ENCODE measurements around the gene CHN1.

The CHN1 gene

DNA sequence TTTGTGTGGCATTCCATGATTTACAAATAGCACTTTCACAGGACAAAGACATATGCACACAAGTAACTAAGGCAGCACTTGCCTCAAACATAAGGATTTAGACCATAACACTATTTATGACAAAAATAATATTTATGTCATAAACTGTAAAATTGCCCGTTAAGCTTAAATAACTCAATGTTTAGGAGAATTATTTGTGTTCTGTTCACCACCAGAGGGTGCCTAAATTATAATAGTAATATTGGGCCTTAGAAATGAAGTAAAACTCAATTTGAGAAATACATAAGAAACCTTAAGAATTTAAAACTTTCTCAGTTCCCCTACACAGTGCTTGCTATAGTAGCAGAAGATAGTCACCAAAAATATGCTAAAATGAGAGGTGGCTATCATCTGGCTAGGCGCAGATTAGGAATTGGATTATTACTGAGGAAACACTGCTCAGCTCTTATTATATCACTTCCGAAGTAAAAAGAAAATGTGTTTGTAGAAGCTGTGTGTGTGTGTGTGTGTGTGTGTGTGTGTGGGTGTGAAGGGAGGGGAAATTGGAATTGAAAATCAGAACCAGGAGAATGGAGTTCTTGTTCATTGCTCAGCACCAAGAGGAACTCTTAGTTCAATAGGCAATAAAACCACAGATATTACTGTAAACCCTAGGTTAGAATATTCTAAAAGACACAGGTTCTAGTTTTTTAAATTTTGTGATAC, 4.9 kb upstream of the CHN1 start:
- no peak for DNase-seq

DNA sequence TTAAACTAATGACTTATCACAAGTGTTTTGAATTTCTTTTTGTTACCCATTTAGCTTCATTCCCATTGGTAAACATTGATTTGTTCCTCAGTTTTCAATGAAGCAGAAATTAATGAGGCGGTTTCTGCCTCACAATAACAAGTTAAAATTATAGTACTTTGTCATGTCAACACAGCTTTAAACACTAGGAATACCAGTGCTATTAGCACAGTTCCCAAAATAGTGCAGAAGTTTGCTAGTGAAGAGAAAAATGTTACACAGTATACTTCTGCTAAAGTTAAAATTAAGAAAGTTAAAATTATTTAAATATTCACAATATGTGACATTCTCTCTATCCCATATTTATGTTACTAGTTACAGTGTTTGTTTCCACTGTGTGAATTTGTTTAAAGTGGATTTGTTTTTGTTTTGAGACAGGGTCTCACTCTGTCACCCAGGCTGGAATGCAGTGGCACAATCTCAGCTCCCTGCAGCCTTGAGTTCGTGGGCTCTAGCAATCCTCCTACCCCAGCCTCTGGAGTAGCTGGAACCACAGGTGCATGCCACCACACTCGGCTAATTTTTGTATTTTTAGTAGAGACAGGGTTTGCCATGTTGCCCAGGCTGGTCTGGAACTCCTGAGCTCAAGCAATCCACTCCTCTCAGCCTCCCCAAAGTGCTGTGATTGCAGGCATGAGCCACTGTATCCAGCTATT, 3.8 kb upstream of the CHN1 start:
- no peak for DNase-seq

DNA sequence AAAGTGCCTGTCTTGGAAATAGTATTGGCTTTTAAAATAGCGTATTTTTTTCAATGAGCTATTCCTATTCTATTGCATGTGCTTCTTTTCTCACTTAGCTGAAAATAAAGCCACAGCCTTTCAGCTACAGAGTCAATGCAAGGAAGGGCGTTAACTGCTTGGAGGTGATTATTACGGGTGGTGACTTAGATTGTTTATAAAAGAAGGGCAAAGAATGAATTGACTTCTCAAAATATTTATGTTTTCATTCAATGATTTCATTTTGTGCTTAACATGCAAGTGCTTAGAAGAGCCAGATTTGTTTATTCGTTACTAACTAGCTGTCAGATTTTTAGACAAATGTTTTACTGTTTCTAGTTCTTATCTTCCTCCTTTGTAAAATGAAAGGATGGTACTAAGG, 2.8 kb upstream of the CHN1 start:
- no peak for DNase-seq

DNA sequence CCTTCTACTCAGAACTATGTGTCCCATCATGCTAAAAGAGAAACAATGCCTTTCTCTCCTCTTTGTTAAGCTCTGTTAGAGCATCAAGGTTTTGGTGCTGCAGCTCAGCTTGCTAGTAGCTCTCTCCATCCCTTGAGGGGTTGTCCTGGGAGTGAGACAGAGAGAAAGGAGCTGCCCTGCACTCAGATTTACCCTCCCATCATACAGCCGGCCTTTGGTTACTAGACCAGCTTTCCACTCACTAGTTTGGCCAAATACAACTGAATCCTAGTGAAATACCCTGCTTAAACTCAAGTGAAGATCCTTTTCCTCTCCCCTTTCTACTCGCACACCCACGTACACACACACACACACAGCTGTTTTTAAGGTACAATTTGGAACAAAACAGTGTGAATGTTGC, 2.3 kb upstream of the CHN1 start:
- no peak for DNase-seq

DNA sequence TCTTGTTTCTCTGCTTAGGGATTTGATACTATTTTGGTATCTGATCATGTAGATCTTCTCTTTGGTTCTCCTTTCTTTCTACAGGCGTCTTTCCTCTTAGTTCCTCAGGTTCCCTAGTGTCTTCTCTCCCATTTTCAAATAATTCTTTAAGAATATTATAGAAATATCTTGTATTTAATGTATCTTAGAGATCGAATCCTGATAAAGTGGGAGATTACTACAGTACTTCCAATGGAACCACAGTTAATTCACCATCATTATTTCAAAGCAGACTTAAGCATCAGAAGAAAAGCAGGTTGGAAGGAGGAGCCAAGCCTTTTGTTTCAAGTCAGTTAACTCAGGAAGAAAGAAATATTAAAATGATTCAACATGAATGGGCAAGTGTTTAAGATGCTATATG, 1.1 kb upstream of the CHN1 start:
- no peak for DNase-seq

DNA sequence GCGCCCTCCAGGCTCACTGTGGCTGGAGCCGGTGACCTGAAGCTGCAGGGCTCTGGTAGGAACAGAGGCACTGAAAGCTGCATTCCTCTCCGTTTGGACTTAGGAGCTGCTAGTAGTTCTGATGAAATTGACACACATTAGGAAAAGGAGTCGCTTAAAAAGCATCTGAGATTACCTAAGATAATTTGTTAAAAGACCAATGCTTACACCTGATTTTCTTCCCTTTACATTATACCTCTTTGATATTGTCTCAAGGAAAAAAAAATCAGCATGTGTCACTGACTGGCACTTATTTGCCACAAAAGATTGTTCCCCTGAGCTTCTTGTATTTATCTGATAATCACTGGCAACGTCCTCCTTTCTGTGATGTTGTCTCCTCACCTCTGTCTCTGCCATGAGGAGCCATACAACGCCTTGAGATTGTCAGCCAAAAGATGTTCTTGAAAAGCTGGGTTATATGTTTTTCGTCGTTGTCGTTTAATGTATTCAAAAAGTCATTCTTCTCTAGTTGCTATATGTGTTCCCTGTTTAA, 618 bp upstream of the CHN1 start:
- DNase-seq, result no peak

DNA sequence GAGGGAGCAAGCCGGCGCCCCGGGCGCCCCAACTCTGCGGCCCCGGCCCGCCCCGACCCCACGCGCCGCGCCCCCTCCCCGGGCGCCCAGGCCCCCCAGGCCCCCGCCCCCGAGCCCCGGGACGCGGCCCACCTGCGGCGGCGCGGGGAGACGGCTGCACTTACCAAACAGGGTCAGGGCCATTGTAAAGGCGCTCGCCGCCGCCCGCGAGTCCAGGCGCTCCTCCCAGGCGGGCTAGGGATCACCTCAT, 526 bp downstream of the CHN1 start:
- DNase-seq, result no peak

DNA sequence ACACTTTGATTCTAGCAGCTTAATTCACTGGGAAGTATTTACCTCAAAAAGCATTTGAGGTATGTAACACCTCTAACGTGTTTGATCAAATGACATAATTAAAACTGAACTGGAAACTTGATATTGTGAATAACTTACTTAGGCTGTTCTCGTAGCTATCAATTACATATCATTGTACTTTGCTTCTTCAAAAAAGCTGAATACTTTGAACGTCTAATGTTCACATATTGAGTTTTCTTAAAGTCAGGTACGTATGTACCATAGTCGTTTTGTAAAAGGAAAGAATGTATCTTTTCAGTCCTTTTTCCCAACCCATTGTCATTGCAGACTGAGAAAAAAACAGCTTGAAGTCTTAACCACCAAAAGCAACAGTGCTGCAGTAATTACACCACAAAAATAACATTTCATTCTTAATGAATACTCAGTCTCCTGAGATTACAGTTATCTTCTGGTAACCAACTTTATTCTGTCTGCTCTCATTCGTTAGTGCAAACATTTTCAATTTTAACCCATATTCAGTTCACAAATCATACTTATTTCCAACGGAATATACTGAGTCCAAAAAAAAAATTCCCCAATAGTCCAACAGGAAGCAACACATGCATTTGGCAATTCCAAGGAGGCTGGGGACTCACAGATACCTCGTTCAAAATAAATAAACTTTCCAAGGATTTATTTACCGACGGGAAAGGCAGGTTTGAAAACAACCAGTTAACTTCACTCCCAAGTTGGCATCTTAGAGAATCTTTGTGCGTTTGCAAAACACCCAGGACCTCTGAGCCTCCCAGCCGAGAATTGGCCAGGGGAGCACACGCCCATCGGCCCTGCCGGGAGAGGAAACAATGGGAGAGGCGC, 1.1 kb downstream of the CHN1 start:
- no peak for DNase-seq

DNA sequence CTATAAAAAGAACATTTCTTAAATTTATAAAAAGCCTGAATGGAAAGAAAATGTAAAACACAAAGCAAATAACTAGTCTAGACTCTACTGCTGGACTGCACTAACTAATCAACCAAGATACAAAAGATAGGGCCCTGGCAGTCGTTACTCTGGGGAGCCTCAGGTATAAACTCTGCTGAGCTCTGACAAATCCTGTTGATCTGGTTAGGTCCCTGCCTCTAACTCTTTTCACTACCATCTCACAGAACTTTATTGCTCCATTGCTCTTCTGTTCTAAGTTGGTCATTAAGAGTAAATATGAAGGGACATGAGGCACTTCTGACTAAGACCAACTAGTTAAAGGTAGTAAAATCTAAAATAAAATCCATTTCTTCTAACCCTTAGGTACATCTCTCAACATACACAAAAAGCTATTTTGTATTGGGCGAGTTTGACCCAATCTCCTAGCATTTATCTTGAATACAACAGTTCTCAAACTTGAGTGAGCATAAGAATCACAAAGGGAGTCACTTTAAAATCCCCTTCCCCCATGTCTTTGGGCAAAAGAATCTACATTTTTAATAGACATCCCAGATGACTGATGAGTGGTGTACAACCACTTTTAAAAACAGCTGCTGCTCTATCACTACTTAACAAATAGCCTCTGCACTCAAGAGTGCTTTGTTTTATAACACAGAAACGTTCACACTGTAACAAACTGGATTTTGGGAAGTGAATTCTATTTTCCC, 2.5 kb downstream of the CHN1 start:
- no peak for DNase-seq

DNA sequence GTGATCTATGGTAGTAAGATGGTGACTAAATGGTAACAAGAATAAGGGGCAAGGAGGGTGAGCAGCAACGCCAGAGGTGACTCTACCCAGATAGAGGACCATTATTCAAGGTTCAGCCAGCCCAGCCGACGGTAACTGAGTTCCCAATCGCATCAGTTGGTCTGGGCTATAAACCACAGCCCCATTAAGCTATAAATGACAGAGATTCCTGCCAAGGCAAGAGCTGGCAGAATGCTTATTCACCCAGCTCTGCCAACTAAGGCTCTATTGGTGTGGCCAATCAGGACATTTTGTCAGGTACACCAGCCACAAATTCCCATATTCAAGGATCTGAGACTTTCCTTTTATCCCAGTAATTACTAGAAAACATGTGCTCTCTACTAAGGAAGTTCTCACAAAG, 3.6 kb downstream of the CHN1 start:
- DNase-seq, result no peak

DNA sequence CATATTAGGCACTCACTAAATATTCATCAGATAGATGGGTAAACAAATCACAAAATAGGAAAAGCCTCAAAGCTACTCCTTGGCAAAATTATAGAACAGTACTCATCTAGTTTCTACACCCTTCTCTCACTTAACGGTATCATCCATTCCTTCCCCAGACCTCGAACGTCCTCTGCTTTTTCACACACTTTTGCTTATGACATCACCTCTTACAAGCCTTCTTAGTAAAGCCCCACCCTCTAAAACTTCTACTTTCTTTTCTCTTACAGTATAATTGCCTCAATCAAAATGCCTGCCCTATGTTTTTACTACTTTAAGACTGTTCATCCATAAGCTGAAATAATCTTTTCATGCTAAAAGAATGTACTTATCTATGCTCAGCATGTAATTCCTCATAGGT, 8.1 kb downstream of the CHN1 start:
- no peak for DNase-seq

DNA sequence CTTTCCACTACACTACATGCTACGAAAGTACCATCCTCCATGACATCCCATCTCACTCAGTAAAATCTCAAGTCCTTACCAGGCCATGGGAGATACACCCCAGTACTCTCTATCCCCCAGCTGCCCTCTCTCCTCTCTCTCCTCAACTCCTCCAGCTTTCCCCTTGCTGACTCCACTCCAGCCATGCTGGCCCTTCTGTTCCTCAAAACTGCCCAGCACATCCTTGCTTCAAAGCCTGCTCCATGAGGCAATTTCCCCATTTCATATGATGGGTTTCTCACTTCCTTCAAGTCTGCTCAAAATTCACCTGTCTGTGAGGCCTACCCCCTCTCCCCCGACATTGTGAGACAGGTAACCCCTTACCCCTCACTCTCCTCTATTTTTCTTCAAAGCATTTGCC, 8.6 kb downstream of the CHN1 start:
- no peak for DNase-seq

DNA sequence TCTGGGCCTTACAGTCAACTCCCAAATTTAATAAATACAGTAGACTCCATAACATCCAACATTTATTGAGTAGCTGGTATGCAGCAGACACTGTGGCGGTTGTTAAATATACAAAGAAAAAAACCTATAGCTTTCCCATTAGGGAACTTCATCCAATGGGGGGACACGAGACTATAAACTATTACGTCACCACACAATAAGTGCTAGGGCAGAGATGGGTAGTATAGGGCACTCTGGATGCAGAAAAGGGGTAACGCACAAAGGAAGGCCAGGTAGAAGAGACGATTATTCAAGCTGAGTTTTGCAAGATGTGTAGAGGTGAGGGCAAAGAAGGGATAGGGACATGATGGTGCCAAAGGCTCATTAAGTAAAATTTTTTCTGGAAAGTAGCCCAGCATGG, 10.8 kb downstream of the CHN1 start:
- DNase-seq, result no peak

DNA sequence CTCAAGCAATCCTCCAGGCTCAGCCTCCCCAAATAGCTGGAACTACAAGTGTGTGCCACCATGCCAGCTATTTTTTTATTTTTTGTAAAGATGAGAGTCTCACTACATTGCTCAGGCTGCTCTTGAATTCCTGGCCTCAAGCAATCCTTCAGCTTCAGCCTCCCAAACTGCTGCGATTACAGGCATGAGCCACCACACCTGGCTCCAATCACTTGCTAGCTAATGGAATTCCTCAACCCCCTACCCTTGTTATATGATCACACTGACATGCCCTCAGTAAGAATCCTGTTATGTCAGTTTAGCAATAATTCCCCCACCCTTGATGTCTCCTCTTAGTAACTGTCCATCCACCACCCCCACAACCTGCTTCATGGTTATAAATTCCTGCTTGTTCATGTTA, 12.3 kb downstream of the CHN1 start:
- DNase-seq, result no peak

DNA sequence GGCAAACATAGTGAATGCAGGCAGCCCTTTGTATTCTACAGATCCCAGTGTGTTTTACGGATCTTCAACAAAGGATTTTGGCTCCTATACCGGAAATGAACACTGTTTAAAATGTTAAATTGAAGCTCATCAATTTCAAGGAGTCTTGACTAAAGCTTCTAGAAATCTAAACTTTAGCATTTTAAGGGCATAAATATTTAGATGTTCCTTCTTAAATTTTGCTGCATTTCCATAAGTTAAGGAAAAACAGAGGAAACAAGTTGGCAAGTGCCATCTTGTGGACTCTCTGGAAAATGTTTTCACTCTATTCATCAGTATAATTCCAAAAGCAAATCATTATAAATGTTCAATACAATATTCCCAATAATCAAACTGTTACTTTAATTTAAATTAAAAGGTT, 19.6 kb downstream of the CHN1 start:
- DNase-seq, result no peak

DNA sequence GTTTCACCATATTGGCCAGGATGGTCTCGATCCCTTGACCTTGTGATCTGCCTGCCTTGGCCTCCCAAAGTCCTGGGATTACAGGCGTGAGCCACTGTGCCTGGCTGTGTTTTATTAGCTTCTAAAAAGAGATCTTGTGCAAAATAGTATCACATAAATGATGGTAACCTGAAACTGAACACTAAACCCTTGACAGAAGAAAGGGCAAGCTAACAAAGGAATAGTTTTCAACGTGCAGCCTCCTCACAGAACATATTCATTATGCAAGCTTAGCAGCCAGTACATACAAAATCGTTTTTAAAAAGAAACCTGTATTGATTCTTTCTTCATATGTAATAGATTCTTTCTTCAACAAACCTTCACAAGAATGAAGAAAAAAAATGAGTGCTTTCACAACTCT, 20.6 kb downstream of the CHN1 start:
- DNase-seq, result no peak

DNA sequence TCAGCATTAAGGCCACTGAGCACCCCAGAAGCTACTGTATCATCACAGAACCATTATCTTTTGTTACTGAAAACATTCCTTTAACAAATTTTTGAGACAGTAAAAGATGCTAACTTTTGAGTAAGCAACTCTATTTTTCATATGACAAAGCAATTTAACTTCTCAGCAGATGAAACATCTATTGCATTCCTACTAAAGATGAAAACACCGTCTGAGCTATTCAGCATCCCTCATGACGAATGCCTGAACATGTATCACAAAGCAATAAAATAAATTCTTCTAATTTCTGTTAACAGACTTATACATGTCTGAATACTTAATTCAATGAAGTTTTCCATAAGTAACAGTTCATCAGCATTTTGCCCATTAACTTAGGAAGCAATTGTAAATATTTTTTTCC, 23.9 kb downstream of the CHN1 start:
- no peak for DNase-seq

DNA sequence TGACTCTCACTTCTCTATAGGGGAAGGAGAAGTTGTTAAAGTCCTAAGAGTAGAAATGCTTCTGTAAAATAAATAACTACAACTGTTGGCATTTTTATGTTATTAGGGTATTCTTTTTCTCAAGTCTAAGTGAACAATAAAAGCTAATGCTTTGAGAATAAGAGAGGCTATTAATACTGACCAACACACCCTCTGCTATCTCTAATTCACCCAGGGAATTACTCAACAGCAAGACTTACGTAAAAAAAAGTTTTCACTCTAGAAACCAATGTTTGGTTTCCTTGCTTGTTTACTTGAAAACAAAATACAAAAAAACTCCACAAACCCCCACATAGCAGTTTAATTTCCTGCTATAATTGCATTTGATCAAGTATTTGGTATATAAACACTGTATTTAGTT, 25.2 kb downstream of the CHN1 start:
- DNase-seq, result no peak

DNA sequence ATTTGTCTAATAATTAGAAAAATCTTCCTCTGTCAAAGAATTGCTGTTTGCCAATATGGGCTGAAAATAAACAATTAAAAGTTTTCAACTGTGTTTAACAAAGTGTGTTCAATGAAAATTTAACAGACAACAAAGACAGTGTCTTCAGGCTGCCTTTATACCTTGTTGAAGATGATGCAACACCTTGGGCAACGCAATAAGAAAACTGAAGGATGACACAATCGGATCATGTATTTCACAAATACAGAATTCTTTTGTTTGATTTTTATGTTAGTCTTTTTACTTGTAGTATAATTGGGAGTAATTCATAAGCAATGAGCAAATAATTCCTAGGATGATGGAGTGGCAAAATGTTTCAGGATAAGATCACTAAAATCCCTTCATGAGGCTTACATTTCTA, 27.8 kb downstream of the CHN1 start:
- DNase-seq, result no peak

DNA sequence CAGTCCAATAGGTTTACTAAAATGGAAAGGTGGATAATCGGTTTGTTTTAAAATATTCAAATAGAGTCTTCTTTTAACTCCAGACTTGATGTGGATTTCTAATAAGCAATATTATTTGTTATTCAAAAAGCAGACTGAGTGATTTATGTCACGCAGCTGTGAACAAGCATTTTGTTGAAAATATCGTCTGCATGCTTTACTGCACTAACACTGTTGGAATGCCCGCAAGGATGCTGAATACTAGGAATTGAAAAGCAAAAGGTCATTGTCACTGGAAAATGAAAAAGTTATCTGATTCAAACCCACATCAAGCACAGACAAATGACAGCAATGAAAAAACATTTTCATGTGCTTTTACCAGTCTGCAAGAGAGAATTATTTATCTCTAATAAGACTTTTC, 31.1 kb downstream of the CHN1 start:
- no peak for DNase-seq

DNA sequence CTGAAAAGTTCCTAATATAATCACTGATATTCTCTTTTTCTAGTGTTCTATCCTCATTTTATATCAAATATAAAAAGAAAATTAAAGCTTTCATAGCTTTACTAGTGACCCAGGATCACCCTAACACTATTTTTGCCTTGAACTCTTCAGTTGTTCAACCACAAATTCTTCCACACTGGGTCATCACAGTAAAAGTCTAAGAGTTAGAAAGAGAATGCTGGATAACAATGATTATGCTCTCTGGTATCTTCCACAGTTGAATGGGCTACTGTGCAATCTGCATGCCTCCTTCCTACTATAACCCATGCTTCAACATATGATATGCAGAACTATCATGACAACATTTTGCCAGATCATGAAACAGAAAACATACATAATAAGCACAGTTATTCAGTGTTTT, 32.3 kb downstream of the CHN1 start:
- no peak for DNase-seq

DNA sequence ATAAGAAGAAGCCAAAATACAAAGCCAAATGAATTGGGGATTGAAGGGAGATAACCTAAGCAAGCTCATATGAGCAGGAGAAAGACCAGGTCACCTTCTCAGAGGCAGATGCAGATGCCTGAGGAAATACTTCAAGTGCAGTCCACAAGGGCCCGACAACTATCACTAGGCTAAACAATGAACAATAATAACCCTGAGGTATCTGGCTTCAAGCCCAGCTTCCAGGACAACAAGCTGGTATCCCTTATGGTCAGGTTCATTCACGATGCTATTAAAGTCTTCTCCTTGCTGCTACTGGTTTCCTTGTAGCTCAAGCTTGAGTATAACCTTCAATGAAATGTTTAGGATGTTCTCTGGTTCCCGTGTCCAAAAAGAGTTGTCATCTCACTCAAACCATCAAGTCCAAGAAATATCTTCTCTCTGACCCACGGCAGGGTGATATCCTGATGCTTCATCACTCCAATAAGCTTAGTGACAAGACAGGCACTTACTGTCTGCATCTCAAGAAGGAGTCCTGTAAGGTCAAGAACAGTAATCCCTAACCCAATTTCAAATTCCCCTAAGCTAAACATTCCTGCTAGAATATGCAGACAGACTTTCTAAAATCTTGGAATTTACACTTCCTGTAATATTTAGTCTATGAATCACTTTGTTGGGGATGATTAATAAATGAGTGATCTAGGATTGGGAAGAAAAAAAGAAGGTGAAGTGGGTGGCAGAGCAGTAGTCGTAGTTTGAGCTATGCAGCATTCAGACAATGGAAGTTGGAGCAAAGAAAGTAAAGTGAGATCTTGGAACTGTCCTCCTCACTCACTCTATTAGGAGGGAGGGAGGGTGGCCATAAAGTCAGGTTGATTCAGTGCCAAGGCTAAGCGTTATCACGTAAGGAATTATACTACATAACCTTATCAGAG, 33.1 kb downstream of the CHN1 start:
- no peak for DNase-seq
